Mesenchymal stem cell (in vitro differentiated cells and primary cell): ENCODE data around the gene TSPAN32.
"Not testable (repeated sequence)": the region's sequence is repeated elsewhere in the genome, so short reads cannot be mapped to it uniquely, and the experiment has no call there.

Experiments
- DNase-seq: peaks from one replicate; pipeline ENCODE4 v3.0.0-alpha.2; 2013
- H2AFZ ChIP-seq: one replicate; pipeline ENCODE4 v1.6.1; 2013; ENCODE audit warnings: low read depth, mild to moderate bottlenecking, control low read depth, inconsistent platforms, low read length, moderate library complexity
- H2AK5ac ChIP-seq: 2 replicates; pipeline ENCODE4 v1.6.1; 2013; ENCODE audit warnings: low read length, moderate library complexity, mild to moderate bottlenecking, inconsistent platforms; ENCODE audit not compliant: severe bottlenecking
- H2BK120ac ChIP-seq: one replicate; pipeline ENCODE4 v1.6.1; 2013; ENCODE audit warnings: low read depth, mild to moderate bottlenecking, inconsistent platforms, low read length, moderate library complexity
- H2BK12ac ChIP-seq, 2 experiments: one replicate each; pipeline ENCODE4 v1.6.1; 2013; ENCODE audit warnings: inconsistent platforms in 2 of 2, low read length in 2 of 2, mild to moderate bottlenecking in 2 of 2, moderate library complexity in 2 of 2, control low read depth in 1 of 2
- H2BK15ac ChIP-seq: one replicate; pipeline ENCODE4 v1.6.1; 2013; ENCODE audit warnings: mild to moderate bottlenecking, low read depth, inconsistent platforms; ENCODE audit not compliant: poor library complexity, severe bottlenecking
- H2BK5ac ChIP-seq: 2 replicates; pipeline ENCODE4 v1.6.1; 2013; ENCODE audit warnings: low read depth, mild to moderate bottlenecking, low read length, control low read depth, inconsistent platforms; ENCODE audit not compliant: poor library complexity, severe bottlenecking
- H3K14ac ChIP-seq, 2 experiments: one replicate each; pipeline ENCODE4 v1.6.1; 2013; ENCODE audit warnings: inconsistent platforms in 2 of 2, low read length in 2 of 2, control low read depth in 1 of 2, mild to moderate bottlenecking in 1 of 2, moderate library complexity in 1 of 2
- H3K18ac ChIP-seq, 2 experiments: one replicate each; pipeline ENCODE4 v1.6.1; 2013; ENCODE audit warnings: inconsistent platforms in 2 of 2, low read length in 2 of 2, control low read depth in 1 of 2, low read depth in 1 of 2, mild to moderate bottlenecking in 1 of 2
- H3K23ac ChIP-seq, 2 experiments: one replicate each; pipeline ENCODE4 v1.6.1; 2013; ENCODE audit warnings: inconsistent platforms in 2 of 2, low read length in 2 of 2, mild to moderate bottlenecking in 2 of 2, moderate library complexity in 2 of 2, control low read depth in 1 of 2
- H3K27ac ChIP-seq: 2 replicates; pipeline ENCODE4 v1.5.1; 2013; ENCODE audit warnings: mild to moderate bottlenecking, moderate library complexity, low read length, control low read depth, inconsistent platforms; ENCODE audit not compliant: poor library complexity, severe bottlenecking
- H3K27me3 ChIP-seq, 2 experiments: 2 replicates each; pipeline versions ENCODE4 v1.6.1 to v1.7.0; 2013; ENCODE audit warnings: low read length in 2 of 2, mild to moderate bottlenecking in 2 of 2, moderate library complexity in 2 of 2, control low read depth in 1 of 2, inconsistent platforms in 1 of 2; ENCODE audit not compliant: control insufficient read depth in 1 of 2, insufficient read depth in 1 of 2
- H3K36me3 ChIP-seq, 2 experiments: 2 replicates each; pipeline versions ENCODE4 v1.6.1 to v1.7.0; 2013; ENCODE audit warnings: low read length in 2 of 2, control low read depth in 1 of 2, inconsistent platforms in 1 of 2, low read depth in 1 of 2, mild to moderate bottlenecking in 1 of 2; ENCODE audit not compliant: insufficient read depth in 2 of 2, control insufficient read depth in 1 of 2
- H3K4ac ChIP-seq, 2 experiments: one replicate each; pipeline ENCODE4 v1.6.1; 2013; ENCODE audit warnings: inconsistent platforms in 2 of 2, low read length in 2 of 2, mild to moderate bottlenecking in 2 of 2, moderate library complexity in 2 of 2, control low read depth in 1 of 2, low read depth in 1 of 2
- H3K4me1 ChIP-seq: 2 replicates; pipeline ENCODE4 v1.6.1; 2013; ENCODE audit warnings: low read depth, low read length, control low read depth; ENCODE audit not compliant: control insufficient read depth, insufficient read depth
- H3K4me2 ChIP-seq: 2 replicates; pipeline ENCODE4 v1.6.1; 2013; ENCODE audit warnings: low read length, mild to moderate bottlenecking, inconsistent platforms; ENCODE audit not compliant: poor library complexity, severe bottlenecking
- H3K4me3 ChIP-seq, 2 experiments: 2 replicates each; pipeline versions ENCODE4 v1.5.1 to v1.7.0; 2013; ENCODE audit warnings: low read length in 2 of 2, mild to moderate bottlenecking in 2 of 2, control low read depth in 1 of 2, low read depth in 1 of 2; ENCODE audit not compliant: insufficient read depth in 1 of 2
- H3K79me1 ChIP-seq: replicated peaks from 2 replicates; pipeline ENCODE4 v1.6.1; 2013; ENCODE audit warnings: mild to moderate bottlenecking, control low read depth, low read length, inconsistent platforms; ENCODE audit not compliant: poor library complexity, severe bottlenecking
- H3K9ac ChIP-seq: 2 replicates; pipeline ENCODE4 v1.7.0; 2013; ENCODE audit warnings: mild to moderate bottlenecking, low read length, moderate library complexity
- H3K9me3 ChIP-seq: 2 replicates; pipeline ENCODE4 v1.7.0; 2013; ENCODE audit warnings: mild to moderate bottlenecking, low read length; ENCODE audit not compliant: control insufficient read depth
- H4K8ac ChIP-seq: one replicate; pipeline ENCODE4 v1.6.1; 2013; ENCODE audit warnings: inconsistent platforms, mild to moderate bottlenecking, low read length, moderate library complexity
- H4K91ac ChIP-seq: one replicate; pipeline ENCODE4 v1.6.1; 2013; ENCODE audit warnings: mild to moderate bottlenecking, low read length, inconsistent platforms
- WGBS: methylation state at CpG from one replicate; pipeline ENCODE4 v1.1.7; 2013; ENCODE audit warnings: mixed read lengths; 5-methylcytosine and 5-hydroxymethylcytosine counted together

The TSPAN32 gene

GRCh38 chr11:2357651-2358050 is 55.8 kb downstream of the TSPAN32 start:
- H3K27me3 ChIP-seq, H3K27ac ChIP-seq, DNase-seq, H3K23ac ChIP-seq, H3K9ac ChIP-seq, H3K14ac ChIP-seq, H3K4me3 ChIP-seq, H3K4ac ChIP-seq, H3K4me2 ChIP-seq, H4K8ac ChIP-seq, H3K79me1 ChIP-seq, H4K91ac ChIP-seq, H2BK15ac ChIP-seq, H2BK5ac ChIP-seq, H2AK5ac ChIP-seq, H3K4me1 ChIP-seq, H2AFZ ChIP-seq, H3K36me3 ChIP-seq, H3K18ac ChIP-seq, H2BK12ac ChIP-seq, H2BK120ac ChIP-seq: not testable (repeated sequence)
- 90% methylated on average over 11 of the region's 13 CpGs for WGBS
- H3K9me3 ChIP-seq = peaks cover 17% of the 10 kb centered on the region

GRCh38 chr11:2358754-2359442 is 57.1 kb downstream of the TSPAN32 start:
- peaks cover 0 to 6% of the 10 kb centered on the region in 2 experiments for H3K27me3 ChIP-seq
- H3K23ac ChIP-seq = no peak overlapping the region
- no peak overlapping the region for H2BK12ac ChIP-seq
- H3K4ac ChIP-seq = no peak overlapping the region
- H2BK15ac ChIP-seq = no peak overlapping the region
- H3K79me1 ChIP-seq = no peaks in the 10 kb centered on the region
- 87% methylated on average over 10 of the region's 11 CpGs for WGBS
- no peak overlapping the region for H2BK5ac ChIP-seq
- H3K4me2 ChIP-seq = no peak overlapping the region
- H3K4me3 ChIP-seq = no peak overlapping the region
- H2BK120ac ChIP-seq = no peak overlapping the region
- DNase-seq = no peak
- no peak overlapping the region for H3K14ac ChIP-seq
- no peak overlapping the region for H3K27ac ChIP-seq
- no peaks in the 10 kb centered on the region for H3K36me3 ChIP-seq
- peaks cover 9% of the 10 kb centered on the region for H3K9me3 ChIP-seq
- H3K9ac ChIP-seq = no peak overlapping the region
- no peak overlapping the region for H2AFZ ChIP-seq
- H4K91ac ChIP-seq = no peak overlapping the region
- no peak overlapping the region for H3K18ac ChIP-seq
- H4K8ac ChIP-seq = no peak overlapping the region
- H2AK5ac ChIP-seq = no peak overlapping the region
- peaks cover 2% of the 10 kb centered on the region for H3K4me1 ChIP-seq

- Histone ChIP-seq H2AK5ac (no peak overlapping the region), H3K4ac (no peak overlapping the region), H3K4me3 (no peak overlapping the region), H3K4me2 (no peak overlapping the region), H2BK15ac (no peak overlapping the region), H2BK5ac (no peak overlapping the region), H2AFZ (no peak overlapping the region), H3K23ac (no peak overlapping the region), H3K9me3 (peaks cover 5% of the 10 kb centered on the region), H2BK120ac (no peak overlapping the region), H3K27ac (no peak overlapping the region), H3K79me1 (no peaks in the 10 kb centered on the region), H4K91ac (no peak overlapping the region), H3K9ac (no peak overlapping the region), H3K4me1 (peaks cover 2% of the 10 kb centered on the region), H3K18ac (no peak overlapping the region), H2BK12ac (no peak overlapping the region), H3K36me3 (no peaks in the 10 kb centered on the region), H4K8ac (no peak overlapping the region), H3K27me3 (peaks cover 0 to 6% of the 10 kb centered on the region in 2 experiments), H3K14ac (no peak overlapping the region)
- WGBS = 79% methylated on average over 9 of the region's 9 CpGs
- no peak for DNase-seq
These were observed 57.7 kb downstream of the TSPAN32 start for GRCh38 chr11:2359557-2359956.

GRCh38 chr11:2360081-2360642 is 58.3 kb downstream of the TSPAN32 start:
- no peaks in the 10 kb centered on the region for H3K36me3 ChIP-seq
- no peak overlapping the region for H4K8ac ChIP-seq
- H2BK5ac ChIP-seq = no peak overlapping the region
- H3K27ac ChIP-seq = no peak overlapping the region
- H3K18ac ChIP-seq = no peak overlapping the region
- H3K27me3 ChIP-seq = peaks cover 0 to 6% of the 10 kb centered on the region in 2 experiments
- no peak overlapping the region for H2BK12ac ChIP-seq
- no peaks in the 10 kb centered on the region for H3K79me1 ChIP-seq
- H4K91ac ChIP-seq = no peak overlapping the region
- no peak overlapping the region for H2BK15ac ChIP-seq
- H3K23ac ChIP-seq = no peak overlapping the region
- no peak overlapping the region for H2AK5ac ChIP-seq
- 87% methylated on average over 14 of the region's 14 CpGs for WGBS
- no peak overlapping the region for H2AFZ ChIP-seq
- no peak overlapping the region for H3K4me3 ChIP-seq
- no peak overlapping the region for H2BK120ac ChIP-seq
- no peak overlapping the region for H3K9ac ChIP-seq
- no peak overlapping the region for H3K4me2 ChIP-seq
- H3K14ac ChIP-seq = no peak overlapping the region
- H3K9me3 ChIP-seq = no peaks in the 10 kb centered on the region
- peaks cover under 1% of the 10 kb centered on the region for H3K4me1 ChIP-seq
- DNase-seq = no peak
- no peak overlapping the region for H3K4ac ChIP-seq
